Liver (tissue), 9 donors: ENCODE data around the gene KLHL42. TPM values are rescaled to one million over a fixed set of nuclear protein-coding genes. Genes with fewer than 3 reads are reported as not detected.

ENCODE experiments used
- DNase-seq: peaks from one replicate; pipeline ENCODE4 v3.0.0-alpha.2; 2017; ENCODE audit warnings: low spot score
- H3K27ac ChIP-seq, 2 donors: one replicate each; pipeline ENCODE4 v1.7.0; 2013; ENCODE audit warnings: inconsistent platforms in 2 of 2, low read length in 2 of 2, control low read depth in 1 of 2, low read depth in 1 of 2, mild to moderate bottlenecking in 1 of 2
- H3K27me3 ChIP-seq, 4 donors: one replicate each; pipeline versions ENCODE4 v1.6.1 to v1.7.0; 2013; ENCODE audit warnings: low read length in 3 of 4, inconsistent platforms in 1 of 4, mild to moderate bottlenecking in 1 of 4, moderate library complexity in 1 of 4; ENCODE audit not compliant: control insufficient read depth in 4 of 4, insufficient read depth in 4 of 4
- H3K36me3 ChIP-seq, 4 donors: one replicate each; pipeline versions ENCODE4 v1.6.1 to v1.7.0; 2013; ENCODE audit warnings: low read length in 3 of 4, mild to moderate bottlenecking in 3 of 4, low read depth in 1 of 4, moderate library complexity in 1 of 4; ENCODE audit not compliant: control insufficient read depth in 4 of 4, insufficient read depth in 3 of 4
- H3K4me1 ChIP-seq, 4 donors: one replicate each; pipeline versions ENCODE4 v1.6.1 to v1.7.0; 2013; ENCODE audit warnings: low read length in 3 of 4, mild to moderate bottlenecking in 3 of 4, moderate library complexity in 1 of 4; ENCODE audit not compliant: control insufficient read depth in 4 of 4, insufficient read depth in 4 of 4
- H3K4me3 ChIP-seq, 3 donors: one replicate each; pipeline versions ENCODE4 v1.6.1 to v1.7.0; 2013; ENCODE audit warnings: low read length in 3 of 3, control low read depth in 1 of 3, low read depth in 1 of 3, mild to moderate bottlenecking in 1 of 3
- H3K9ac ChIP-seq, 2 donors: one replicate each; pipeline ENCODE4 v1.7.0; 2013; ENCODE audit warnings: low read length in 2 of 2, mild to moderate bottlenecking in 2 of 2, moderate library complexity in 2 of 2, control low read depth in 1 of 2, low read depth in 1 of 2
- H3K9me3 ChIP-seq, 4 donors: one replicate each; pipeline versions ENCODE4 v1.6.1 to v1.7.0; 2013; ENCODE audit warnings: low read length in 3 of 4; ENCODE audit not compliant: control insufficient read depth in 4 of 4
- FOXA1 ChIP-seq: IDR thresholded peaks from 2 replicates; pipeline ENCODE4 v1.6.1; 2016; ENCODE audit warnings: antibody characterized with exemption
- FOXA2 ChIP-seq: IDR thresholded peaks from 2 replicates; pipeline ENCODE4 v1.6.1; 2016; ENCODE audit warnings: antibody characterized with exemption
- HNF4A ChIP-seq, 2 donors: conservative IDR thresholded peaks; 2 replicates each; pipeline ENCODE4 v1.6.1; 2016; ENCODE audit warnings: antibody characterized with exemption in 2 of 2, mild to moderate bottlenecking in 2 of 2
- HNF4G ChIP-seq: IDR thresholded peaks from 2 replicates; pipeline ENCODE4 v1.6.1; 2016; ENCODE audit warnings: antibody characterized with exemption
- RAD21 ChIP-seq, 2 donors: IDR thresholded peaks; 2 replicates each; pipeline ENCODE4 v1.6.1; 2016; ENCODE audit warnings: antibody characterized with exemption in 2 of 2, mild to moderate bottlenecking in 2 of 2
- RXRA ChIP-seq, 2 donors: IDR thresholded peaks; 2 replicates each; pipeline ENCODE4 v1.6.1; 2017 to 2018; ENCODE audit warnings: antibody characterized with exemption in 2 of 2, mild to moderate bottlenecking in 1 of 2
- SP1 ChIP-seq: IDR thresholded peaks from 2 replicates; pipeline ENCODE4 v1.6.1; 2018; ENCODE audit warnings: antibody characterized with exemption, mild to moderate bottlenecking
- YY1 ChIP-seq: IDR thresholded peaks from 2 replicates; pipeline ENCODE4 v1.6.1; 2016; ENCODE audit warnings: antibody characterized with exemption, mild to moderate bottlenecking
- WGBS: extraction: QIAGEN DNeasy Blood & Tissue Kit; methylation state at CpG from one replicate; pipeline ENCODE4 v1.1.7; 2013; 5-methylcytosine and 5-hydroxymethylcytosine counted together
- polyA plus RNA-seq, 2 donors: library from polyadenylated mRNA; stranded (reverse) in 1 of 2; unstranded in 1 of 2; fragments of 200-250 nt in 1 of 2; fragments of >200 nt in 1 of 2; fragmentation: Nextera tagmentation in 1 of 2; extraction: Ambion mirVana in 1 of 2; gene quantifications; one replicate each; pipeline versions ENCODE4 v1.2.1 to v1.2.3, GENCODE V29; 2013 to 2015
- total RNA-seq, 2 donors: library from RNA; depleted of rRNA; stranded (reverse); fragments of >200 nt; gene quantifications; one replicate each; pipeline ENCODE4 v1.2.3, GENCODE V29; 2014
- TF ChIP-seq, protein P1 (sequence below): IDR thresholded peaks from 2 replicates; pipeline ENCODE4 v1.6.1; 2016; ENCODE audit warnings: antibody characterized with exemption
- TF ChIP-seq, protein P2 (sequence below): IDR thresholded peaks from 2 replicates; pipeline ENCODE4 v1.6.1; 2016; ENCODE audit warnings: antibody characterized with exemption
- TF ChIP-seq, protein P3 (sequence below): fragments of 150-350 bp; IDR thresholded peaks from 2 replicates; pipeline ENCODE4 v1.5.1; 2017; ENCODE audit warnings: improper control_type of control experiment, low read depth, low read length; ENCODE audit not compliant: missing input control
- donor health status: healthy.
- donor health status: healthy.
- donor health status: healthy.
- donor health status: healthy.
- donor health status: healthy.

The KLHL42 gene, protein sequence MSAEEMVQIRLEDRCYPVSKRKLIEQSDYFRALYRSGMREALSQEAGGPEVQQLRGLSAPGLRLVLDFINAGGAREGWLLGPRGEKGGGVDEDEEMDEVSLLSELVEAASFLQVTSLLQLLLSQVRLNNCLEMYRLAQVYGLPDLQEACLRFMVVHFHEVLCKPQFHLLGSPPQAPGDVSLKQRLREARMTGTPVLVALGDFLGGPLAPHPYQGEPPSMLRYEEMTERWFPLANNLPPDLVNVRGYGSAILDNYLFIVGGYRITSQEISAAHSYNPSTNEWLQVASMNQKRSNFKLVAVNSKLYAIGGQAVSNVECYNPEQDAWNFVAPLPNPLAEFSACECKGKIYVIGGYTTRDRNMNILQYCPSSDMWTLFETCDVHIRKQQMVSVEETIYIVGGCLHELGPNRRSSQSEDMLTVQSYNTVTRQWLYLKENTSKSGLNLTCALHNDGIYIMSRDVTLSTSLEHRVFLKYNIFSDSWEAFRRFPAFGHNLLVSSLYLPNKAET
- total RNA-seq = 10 to 100 TPM in 1 of 2 donors, 1 to 10 TPM in 1; 8.8 to 13.4 TPM
- polyA plus RNA-seq = 1 to 10 TPM; 3.6 to 4.1 TPM

DNA sequence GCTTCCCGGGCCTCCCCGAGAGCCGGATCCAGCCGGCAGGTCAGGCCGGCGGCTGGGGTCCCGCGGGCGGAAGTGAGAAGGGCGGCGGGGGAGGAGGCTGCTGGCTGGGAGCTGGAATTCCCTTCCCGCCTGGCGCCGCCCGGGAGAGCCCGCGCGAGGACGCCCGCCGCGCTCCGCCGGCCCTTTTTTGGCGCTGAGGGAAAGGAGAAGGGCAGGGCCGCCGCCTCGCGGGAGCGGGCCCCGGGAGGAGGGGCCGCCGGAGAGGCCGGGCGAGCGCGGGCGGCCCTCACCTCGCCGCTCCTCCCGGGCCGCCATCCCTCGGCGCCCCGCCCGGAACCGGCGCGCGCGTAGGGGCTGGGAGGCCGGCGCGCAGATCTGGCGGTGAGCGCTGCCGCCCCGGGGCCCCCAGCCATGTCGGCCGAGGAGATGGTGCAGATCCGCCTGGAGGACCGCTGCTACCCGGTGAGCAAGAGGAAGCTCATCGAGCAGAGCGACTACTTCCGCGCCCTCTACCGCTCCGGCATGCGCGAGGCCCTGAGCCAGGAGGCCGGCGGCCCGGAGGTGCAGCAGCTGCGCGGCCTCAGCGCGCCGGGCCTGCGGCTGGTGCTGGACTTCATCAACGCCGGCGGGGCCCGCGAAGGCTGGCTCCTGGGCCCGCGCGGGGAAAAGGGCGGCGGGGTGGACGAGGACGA is at the start of gene KLHL42, which contains the start of gene MANSC4:
KLHL42 (plus strand) TSS at position 314 of the 692 bp plus-strand sequence; CDS start at position 412, 98 bp downstream.
MANSC4 (minus strand) TSS at position 317 of the 692 bp plus-strand sequence. CDS start 8,960 bp downstream, outside the sequence.
- H3K4me1 ChIP-seq = peaks cover 9 to 14% (median 11%) of the 10 kb centered on the region in 4 donors
- TF ChIP-seq, protein P1, sequence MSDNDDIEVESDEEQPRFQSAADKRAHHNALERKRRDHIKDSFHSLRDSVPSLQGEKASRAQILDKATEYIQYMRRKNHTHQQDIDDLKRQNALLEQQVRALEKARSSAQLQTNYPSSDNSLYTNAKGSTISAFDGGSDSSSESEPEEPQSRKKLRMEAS = no peak
- TF ChIP-seq RAD21 (IDR thresholded peaks at IDR 0.05) = no peak
- TF ChIP-seq, protein P2, sequence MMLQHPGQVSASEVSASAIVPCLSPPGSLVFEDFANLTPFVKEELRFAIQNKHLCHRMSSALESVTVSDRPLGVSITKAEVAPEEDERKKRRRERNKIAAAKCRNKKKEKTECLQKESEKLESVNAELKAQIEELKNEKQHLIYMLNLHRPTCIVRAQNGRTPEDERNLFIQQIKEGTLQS = no peak
- TF ChIP-seq, protein P3, sequence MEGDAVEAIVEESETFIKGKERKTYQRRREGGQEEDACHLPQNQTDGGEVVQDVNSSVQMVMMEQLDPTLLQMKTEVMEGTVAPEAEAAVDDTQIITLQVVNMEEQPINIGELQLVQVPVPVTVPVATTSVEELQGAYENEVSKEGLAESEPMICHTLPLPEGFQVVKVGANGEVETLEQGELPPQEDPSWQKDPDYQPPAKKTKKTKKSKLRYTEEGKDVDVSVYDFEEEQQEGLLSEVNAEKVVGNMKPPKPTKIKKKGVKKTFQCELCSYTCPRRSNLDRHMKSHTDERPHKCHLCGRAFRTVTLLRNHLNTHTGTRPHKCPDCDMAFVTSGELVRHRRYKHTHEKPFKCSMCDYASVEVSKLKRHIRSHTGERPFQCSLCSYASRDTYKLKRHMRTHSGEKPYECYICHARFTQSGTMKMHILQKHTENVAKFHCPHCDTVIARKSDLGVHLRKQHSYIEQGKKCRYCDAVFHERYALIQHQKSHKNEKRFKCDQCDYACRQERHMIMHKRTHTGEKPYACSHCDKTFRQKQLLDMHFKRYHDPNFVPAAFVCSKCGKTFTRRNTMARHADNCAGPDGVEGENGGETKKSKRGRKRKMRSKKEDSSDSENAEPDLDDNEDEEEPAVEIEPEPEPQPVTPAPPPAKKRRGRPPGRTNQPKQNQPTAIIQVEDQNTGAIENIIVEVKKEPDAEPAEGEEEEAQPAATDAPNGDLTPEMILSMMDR = peak; percentile 1
- no peak for TF ChIP-seq YY1
- no peak for TF ChIP-seq FOXA2
- no peak for TF ChIP-seq RXRA (IDR thresholded peaks at IDR 0.05)
- no peak for TF ChIP-seq FOXA1
- no peaks in the 10 kb centered on the region for H3K36me3 ChIP-seq
- DNase-seq = peak; percentile 66
- WGBS = under 1% methylated on average over 92 of the region's 92 CpGs
- peak within 1 kb of the TSS; percentile 59 to 76 for H3K27ac ChIP-seq
- H3K9me3 ChIP-seq = no peaks in the 10 kb centered on the region
- no peaks in the 10 kb centered on the region for H3K27me3 ChIP-seq
- H3K4me3 ChIP-seq = peak within 1 kb of the TSS; percentile 61 to 98 (median 81)
- peak within 1 kb of the TSS; percentile 27 to 29 for H3K9ac ChIP-seq

DNA sequence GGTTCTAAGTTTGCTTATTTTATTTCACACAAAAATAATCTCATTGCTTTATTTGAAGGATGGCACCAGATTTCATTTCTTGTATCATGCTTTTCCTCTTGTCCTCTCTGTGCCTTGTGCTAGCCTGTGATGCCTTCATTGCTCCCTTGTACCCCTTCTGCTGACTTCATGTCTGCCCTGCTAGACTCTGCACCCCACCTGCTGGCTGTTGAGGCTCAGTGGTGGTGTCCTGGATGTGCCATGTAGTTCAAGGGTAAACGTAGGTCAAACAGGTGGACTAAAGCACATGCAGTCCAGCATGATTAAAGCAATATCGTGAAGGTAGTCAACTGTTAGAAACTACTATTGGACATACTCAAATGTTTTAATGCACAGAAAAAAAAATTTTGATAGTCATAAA is 47.8 kb upstream of the KLHL42 start:
- TF ChIP-seq, protein P3 = peak; percentile 37
- TF ChIP-seq HNF4A (conservative IDR thresholded peaks at IDR 0.05) (peak; percentile 73 to 94), RAD21 (IDR thresholded peaks at IDR 0.05) (peak; percentile 57 to 76), SP1 (peak; percentile 39), HNF4G (peak; percentile 66), RXRA (IDR thresholded peaks at IDR 0.05) (peak; percentile 67 to 83)
- TF ChIP-seq, protein P2 = no peak
- TF ChIP-seq, protein P1 = no peak
- DNase-seq = no peak
- H3K9me3 ChIP-seq = no peaks in the 10 kb centered on the region
- H3K4me3 ChIP-seq = no peak overlapping the region
- H3K27ac ChIP-seq = no peak overlapping the region
- peaks cover 4 to 20% (median 8%) of the 10 kb centered on the region in 4 donors for H3K36me3 ChIP-seq
- no peak overlapping the region for H3K9ac ChIP-seq
- H3K27me3 ChIP-seq = no peaks in the 10 kb centered on the region
- peaks cover 0 to 4% (median 0%) of the 10 kb centered on the region in 4 donors for H3K4me1 ChIP-seq
- WGBS = 32% methylated on average over 2 of the region's 2 CpGs
